Spleen (tissue), 7 donors: ENCODE data around the gene SECISBP2L.

ENCODE experiments used
- POLR2A ChIP-seq, 3 donors: fragments of 450-650 bp; IDR thresholded peaks; one replicate each; pipeline ENCODE4 v1.5.1; 2017; ENCODE audit warnings: antibody characterized with exemption in 3 of 3, mild to moderate bottlenecking in 1 of 3
- POLR2AphosphoS5 ChIP-seq, 3 donors: sonication (generic); formaldehyde crosslinking; IDR thresholded peaks; one replicate each; pipeline ENCODE4 v1.5.1; 2017; ENCODE audit warnings: antibody characterized with exemption in 3 of 3
- TF ChIP-seq, protein P1 (sequence below), 11 experiments: fragments of 200-600 bp in 7 of 11; fragments of 450-650 bp in 4 of 11; sonication (generic) in 4 of 11; IDR thresholded peaks in 8 of 11; conservative IDR thresholded peaks in 3 of 11; 1 replicate in 7 of 11; 2 replicates in 4 of 11; pipeline versions ENCODE4 v1.4.0 to v1.8.0; 2016 to 2021; ENCODE audit warnings: antibody characterized with exemption in 11 of 11, inconsistent platforms in 4 of 11, mild to moderate bottlenecking in 1 of 11
- donor health status: DM: no; HTN: no; CAD: no; lungs with moderate emphysema.
- donor health status: DM: no; HTN: no; CAD: no.
- donor health status: DM: no; HTN: no; CAD: no.

DNA sequence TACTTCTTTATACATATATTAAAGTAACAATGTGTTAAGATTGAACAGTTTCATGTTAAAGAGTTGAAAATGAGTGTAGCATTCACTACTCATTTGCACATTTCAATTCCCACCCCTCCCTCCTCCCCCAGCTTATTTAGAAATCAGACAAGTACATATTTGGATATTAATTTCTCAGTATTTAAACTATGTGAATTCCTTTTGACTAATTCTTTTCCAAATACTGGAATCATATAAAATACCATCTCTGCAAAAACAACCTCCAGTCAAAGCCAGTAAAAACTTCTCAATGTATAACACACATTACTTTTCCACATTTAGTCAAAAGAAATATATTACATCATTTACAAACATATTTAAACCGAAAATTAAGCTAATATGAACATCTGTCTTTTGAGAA, 57.1 kb downstream of the SECISBP2L start:
- TF ChIP-seq, protein P1, sequence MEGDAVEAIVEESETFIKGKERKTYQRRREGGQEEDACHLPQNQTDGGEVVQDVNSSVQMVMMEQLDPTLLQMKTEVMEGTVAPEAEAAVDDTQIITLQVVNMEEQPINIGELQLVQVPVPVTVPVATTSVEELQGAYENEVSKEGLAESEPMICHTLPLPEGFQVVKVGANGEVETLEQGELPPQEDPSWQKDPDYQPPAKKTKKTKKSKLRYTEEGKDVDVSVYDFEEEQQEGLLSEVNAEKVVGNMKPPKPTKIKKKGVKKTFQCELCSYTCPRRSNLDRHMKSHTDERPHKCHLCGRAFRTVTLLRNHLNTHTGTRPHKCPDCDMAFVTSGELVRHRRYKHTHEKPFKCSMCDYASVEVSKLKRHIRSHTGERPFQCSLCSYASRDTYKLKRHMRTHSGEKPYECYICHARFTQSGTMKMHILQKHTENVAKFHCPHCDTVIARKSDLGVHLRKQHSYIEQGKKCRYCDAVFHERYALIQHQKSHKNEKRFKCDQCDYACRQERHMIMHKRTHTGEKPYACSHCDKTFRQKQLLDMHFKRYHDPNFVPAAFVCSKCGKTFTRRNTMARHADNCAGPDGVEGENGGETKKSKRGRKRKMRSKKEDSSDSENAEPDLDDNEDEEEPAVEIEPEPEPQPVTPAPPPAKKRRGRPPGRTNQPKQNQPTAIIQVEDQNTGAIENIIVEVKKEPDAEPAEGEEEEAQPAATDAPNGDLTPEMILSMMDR (IDR thresholded peaks at IDR 0.05 in 8 of 11, conservative IDR thresholded peaks at IDR 0.05 in 3 of 11) = no peak
- no peak for TF ChIP-seq POLR2AphosphoS5 (IDR thresholded peaks at IDR 0.05)
- TF ChIP-seq POLR2A (IDR thresholded peaks at IDR 0.05) = no peak
